Hematopoietic multipotent progenitor cell treated with erythropoietin and hydrocortisone succinate and interleukin-3 and kit ligand, for 6 days (in vitro differentiated cells): ENCODE measurements around the gene DQX1.

Experiments used
- DNase-seq: peaks from one replicate; pipeline ENCODE4 v3.0.0-alpha.2; 2015

Gene DQX1

GRCh38 chr2:74554820-74555531 is 28.9 kb upstream of the DQX1 start:
- peak; percentile 72 for DNase-seq

DNA sequence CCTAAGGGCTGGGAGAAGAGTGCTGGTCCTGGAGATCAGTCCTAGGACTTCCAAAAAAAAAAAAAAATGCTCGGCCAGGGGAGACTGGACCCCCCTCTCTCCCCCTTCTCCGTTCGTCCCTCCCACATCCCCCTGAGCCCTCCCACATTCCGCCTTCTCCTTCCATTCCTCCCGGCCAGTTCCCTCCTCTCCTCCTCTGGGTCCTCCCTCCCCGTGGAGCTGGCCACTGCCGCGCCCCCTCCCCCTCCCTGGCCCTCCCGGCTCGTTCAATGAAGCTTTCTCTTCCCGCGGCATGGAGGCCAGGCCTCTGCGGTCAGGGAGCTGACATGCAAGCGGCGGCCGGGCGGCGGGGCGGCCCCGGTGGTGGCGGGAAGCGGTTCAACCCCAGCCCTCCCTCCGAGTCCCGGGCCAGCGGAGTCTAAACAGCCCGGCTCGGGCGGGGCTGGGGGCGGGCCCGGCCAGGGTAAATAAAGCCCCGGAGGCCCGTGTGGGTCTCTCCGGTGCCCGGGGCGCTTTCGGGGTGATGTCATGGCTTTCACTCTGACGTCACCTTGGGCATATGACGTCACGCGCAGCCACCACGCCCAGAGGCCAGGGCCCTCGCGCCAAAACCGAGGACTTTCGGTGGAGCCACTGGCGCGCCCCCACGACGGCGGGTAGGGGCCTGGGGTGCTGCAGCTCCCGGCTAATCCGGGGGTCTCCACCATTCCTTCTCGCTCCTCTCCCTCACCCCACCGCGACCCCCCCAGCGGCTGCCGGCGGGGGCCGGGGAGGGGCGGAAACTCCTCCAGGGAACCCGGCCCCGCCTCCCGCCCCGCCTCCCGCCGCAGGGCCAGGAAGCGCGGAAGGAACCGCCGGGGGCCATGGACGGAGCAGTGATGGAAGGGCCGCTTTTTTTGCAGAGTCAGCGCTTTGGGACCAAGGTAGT is 28.1 kb upstream of the DQX1 start, which contains the start of the genes DOK1 and LOXL3:
TSS of gene DOK1 (plus strand) at position 829 of the 928 bp plus-strand sequence. CDS start at position 864, 35 bp downstream.
TSS of gene LOXL3 (minus strand) at position 51 of the 928 bp plus-strand sequence. CDS start 1,308 bp downstream, outside the sequence.
- DNase-seq, result peak; percentile 88

DNA sequence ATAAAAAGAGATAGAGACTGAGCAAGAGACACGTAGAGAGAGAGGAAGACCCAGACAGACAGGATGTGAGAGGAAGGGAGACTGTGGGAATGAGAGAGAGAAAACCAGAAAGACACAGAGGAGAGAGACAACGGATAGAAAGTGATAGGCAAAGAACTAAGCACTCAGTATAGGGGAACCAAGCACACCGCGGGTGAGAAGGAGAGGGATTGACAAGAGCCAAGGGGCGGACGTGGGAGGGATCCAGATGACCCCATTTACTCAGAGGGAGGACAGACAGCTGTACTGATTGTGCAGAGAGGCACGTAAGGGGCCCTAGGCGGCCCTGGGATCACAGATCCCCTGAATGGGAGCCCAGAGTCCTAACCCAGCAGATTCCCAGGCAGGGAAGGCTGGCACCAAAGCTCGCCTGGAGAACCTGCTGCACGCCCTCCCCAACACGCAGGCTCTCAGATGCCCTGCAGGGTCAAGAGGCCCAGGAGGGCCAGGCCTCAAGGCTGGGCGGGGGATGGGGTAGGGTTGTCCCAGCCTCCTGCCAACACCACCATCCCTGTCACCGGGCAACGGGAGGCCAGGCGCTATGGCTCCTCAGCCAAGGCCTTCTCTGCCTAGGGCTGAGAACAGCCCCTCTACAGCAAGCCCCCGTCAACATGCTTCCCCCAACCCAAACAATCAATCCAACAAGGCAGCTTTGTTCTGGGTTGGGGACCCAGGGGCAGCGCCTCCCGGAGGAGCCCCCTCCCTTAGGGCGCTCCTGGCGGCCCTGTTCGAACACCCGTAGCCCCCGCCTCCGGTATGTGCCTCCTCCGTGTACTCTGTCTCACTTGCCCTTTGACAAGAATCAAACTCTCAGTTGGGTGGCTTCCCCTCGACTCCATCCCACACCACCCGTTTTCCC is 27.1 kb upstream of the DQX1 start:
- peak; percentile 30 for DNase-seq

DNA sequence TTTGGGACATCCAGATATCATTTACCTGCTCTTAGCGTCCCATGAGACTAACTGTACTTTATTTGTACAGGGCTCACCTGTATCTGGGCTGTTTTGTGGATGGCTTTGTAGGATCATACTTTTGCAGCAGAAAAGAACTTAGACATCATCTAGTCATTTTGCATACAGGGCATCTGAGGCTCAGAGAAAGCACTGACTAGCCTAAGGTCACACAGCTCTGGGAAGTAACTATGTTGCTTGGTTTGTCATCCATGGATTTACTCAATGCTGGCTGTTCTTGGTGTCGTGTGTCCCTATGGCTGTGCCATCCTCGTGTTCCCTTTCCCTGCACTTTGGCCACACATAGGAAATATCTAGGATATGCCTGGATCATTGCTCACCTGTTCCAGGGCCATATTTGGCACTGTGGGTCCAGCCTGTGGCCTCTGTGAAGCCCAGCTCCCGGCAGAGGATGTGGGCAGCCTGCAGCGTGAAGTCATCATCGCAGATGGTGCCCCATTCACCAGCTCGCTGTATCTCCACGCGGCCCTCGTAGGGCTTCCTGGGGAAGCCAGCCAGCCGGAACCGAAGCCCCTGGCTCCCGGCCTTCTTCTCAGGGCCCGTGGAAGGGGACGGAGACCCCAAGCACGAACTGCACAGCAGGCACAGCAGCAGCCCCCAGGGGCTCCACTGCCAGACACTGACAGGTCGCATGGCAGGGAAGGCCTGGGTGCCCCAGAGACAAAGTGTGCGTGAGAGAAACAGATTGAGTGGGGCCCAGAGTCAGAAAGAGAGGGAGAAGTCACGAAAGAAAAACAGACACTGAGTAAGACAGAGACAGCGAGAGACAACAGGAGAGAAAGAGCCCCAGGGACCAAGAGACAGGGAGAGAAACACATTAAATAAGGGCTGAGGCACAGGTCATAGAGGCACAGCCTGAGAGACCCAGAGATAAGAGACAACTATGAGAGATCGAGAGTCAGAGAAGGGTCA is 26.2 kb upstream of the DQX1 start:
- DNase-seq, result no peak

DNA sequence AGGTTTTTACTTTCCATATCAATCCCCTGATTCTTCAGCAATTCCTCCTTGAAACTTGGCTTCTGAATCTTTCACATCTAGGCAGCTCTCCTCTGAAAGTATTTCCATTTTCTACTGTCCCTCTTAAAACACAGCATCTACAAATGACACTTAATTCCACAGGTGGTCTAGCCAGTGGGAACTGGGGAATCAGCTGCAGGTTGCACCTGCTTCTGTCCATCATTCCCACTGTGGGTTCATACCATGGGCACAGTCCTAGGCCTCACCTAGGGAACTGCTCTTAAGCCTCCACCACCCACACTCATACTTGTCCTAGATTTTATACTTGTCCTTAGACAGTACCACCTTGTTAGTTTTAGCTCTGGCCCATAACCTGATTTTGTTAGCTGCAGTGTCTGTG is 25.5 kb upstream of the DQX1 start:
- DNase-seq, result no peak

- no peak for DNase-seq
Observed at GRCh38 chr2:74550231-74550630, 24.2 kb upstream of the DQX1 start.

DNA sequence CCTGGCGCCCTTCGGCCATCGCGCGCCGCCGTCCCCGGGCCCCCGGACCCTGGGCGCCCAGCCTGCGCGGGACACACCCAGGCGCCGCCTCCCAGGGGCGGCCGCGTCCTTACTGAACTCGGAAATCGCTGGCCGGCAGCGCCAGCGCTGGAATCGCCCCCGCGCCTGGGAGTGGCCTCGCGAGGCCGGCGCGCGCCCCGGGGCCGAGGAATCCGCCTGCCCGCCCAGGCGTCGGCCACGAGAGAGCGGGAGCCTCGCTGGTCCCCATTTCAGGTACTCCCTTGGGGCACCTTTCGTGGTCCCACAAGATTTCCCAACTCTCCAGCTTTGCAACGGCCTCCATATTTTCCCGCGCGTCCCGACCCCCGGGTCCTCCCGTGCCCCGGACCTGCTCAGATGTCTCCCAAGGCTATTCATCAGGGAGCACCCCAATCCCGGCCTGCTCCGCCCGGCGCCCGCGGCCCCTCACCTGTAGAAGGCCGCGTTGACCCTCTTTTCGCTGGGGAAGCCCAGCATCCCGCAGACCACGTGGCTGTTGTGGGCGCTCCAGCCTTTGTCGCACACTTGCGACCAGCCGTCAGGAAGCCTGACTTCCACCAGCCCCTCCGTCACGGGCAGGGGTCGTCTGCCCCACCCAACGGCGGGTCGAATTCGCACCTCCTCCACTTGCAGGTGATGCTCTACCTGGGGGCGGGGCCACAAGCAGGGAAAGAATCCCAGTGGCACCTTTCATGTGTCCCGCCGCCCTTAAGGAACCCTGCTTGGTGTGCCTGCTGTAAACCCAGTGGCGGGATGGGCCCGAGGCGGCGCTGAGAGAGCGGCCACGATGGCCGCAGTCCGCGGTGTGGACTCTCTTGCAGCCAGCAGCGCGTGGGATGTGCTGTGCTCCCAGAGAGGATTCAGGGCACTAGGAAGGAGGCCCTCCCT is 23.1 kb upstream of the DQX1 start:
- DNase-seq, result peak; percentile 74

DNA sequence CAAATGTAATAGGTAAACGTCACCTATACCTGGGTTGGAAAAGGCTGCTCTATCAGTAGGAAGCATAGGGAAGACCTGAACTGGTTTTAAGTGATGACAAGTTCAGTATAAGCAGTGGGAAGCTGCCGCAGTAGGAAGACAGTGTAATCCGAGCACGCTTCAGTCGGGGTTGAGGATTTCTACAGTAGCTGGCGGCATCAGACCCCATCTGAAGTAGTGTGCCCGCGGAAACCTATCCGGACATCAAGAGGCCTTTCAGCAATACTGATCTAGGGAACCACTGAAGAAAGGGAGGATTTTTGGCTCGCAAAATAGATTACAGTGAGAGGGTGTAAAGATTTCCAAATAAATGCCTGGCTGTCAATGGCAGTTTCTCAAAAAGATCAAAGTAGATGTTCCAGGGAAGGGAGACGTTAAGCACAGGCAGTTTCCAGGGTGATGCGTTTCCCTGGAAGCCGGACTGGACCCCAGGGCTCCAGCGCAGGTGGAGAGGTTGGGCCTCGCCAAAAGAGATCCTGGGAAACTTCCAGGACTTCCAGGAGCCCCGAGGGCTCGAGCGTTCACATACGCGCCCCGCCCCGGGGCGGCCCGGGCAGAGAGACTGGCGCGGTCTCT is 22.4 kb upstream of the DQX1 start:
- DNase-seq, result no peak

DNA sequence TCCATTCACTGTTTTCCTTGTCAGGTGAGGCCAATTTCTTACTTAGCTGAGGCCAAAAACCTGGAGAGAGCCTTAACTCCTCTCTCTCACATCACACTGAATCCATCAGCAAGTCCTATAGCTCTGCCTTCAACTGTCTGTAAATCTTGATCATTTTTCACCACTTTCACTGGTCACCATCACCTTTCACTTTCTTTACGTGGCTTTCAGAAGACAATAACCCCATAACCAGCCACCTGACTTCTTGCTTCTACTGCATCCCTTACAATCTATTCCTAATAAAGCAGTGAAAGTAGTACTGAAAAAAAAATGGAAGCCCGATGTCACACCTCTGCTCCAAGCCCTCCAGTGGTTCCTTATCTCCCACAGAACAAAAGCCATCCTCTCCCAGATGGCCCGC is 20.0 kb upstream of the DQX1 start:
- DNase-seq, result no peak

- DNase-seq, result peak; percentile 37
Observed at GRCh38 chr2:74544634-74545033, 18.6 kb upstream of the DQX1 start.

DNA sequence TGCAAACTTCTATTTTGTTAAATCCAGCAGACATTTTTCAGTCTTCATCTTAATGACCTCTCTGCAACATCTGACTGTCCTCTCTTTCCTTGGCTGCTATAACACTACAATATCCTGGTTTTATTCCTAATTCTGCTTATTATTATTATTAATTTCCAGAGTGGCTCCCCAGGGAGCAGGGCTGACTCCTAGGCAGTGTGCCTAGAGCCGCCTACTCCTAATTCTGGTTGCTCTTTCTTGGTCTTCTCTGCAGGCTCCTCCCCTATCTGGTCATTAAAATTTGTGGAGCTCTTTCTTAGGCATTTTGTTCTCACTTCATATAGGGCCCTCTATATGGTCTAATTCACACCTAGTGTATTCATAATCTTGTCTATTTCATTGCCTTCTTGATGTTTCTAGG is 16.9 kb upstream of the DQX1 start:
- DNase-seq, result no peak

DNA sequence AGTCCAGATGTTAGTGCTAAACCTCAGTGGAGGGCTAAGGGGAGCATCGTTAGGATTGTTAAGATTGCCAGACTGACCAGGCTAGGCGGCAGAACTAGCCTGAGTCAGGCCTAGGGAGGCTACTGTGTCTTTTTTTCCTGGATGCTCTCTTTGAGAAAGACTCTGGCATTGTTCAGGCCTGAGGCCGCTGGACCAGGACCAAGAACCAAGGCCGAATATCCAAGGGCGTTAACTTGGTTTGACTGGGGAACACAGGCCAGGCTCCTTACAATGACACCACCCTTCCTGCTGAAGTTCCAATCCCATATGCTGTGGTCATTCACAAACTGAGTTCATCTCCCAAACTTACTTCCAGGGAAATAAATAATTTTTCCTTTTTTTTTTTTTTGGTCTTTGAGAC is 14.3 kb upstream of the DQX1 start:
- DNase-seq, result no peak

- no peak for DNase-seq
Observed at GRCh38 chr2:74538881-74539339, 12.9 kb upstream of the DQX1 start.

- no peak for DNase-seq
Observed at GRCh38 chr2:74537140-74537539, 11.1 kb upstream of the DQX1 start.

GRCh38 chr2:74536166-74536950 is 10.3 kb upstream of the DQX1 start:
- no peak for DNase-seq

DNA sequence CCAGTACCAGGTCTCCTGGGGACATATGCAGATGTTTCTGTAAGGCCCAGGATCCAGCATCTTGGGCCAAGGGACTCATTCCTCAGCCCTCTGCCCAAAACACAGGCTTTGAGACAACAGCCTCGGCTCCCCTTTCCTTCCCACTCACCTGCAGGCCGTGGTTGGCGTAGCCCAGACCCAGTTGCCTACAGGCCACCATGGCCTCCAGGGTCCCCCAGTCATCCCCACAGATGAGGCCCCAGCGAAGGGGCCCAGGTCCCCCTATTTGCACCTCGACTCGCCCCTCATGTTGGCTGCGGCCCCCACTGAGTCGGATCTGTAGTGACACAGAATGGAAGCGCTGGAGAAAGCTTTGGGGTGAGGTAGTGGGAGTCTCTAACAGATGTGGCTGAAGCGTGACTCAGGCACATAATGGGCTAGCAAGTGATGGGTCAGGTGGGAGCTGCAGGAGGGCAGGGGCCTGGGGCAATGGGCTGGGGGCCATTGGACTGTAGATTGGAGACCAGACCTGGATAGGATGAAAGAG is 9.5 kb upstream of the DQX1 start:
- DNase-seq, result no peak

GRCh38 chr2:74534411-74534810 is 8.4 kb upstream of the DQX1 start:
- DNase-seq, result no peak

DNA sequence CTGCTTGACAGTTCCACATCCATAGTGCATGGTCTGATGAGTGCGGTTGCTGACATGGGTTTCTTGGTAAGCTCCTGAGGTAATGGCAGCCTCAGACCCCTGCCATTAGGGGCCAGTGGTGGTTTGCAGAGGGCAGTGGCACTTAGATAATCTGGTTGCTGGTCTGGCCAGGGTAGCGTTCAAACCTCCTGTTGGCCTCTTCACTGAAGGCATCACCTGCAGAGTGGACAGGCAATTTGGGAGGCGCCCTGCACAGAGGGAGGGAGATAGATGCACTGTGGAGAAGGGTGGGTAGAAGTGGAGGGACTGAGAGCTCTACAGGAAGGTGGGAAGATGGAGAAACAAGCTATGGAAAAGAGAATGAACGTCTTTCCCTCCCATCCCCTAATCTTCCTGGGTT is 7.4 kb upstream of the DQX1 start:
- DNase-seq, result no peak

GRCh38 chr2:74532222-74532621 is 6.2 kb upstream of the DQX1 start:
- DNase-seq, result peak; percentile 82
